ENCODE results near the gene ACSF3.

- TF ChIP-seq CTCF (IDR thresholded peaks at IDR 0.05), result no peak
- TF ChIP-seq POLR2A (IDR thresholded peaks at IDR 0.05), result no peak
These were observed 38.7 kb downstream of the ACSF3 start for GRCh38 chr16:89132194-89133005.
